IPS-18c (cell line): ENCODE data around the gene TMEM131L.

ENCODE experiments used
- H3K4me3 ChIP-seq: 2 replicates; pipeline ENCODE4 v1.7.0; 2013; ENCODE audit warnings: low read depth, mild to moderate bottlenecking, low read length, moderate library complexity; ENCODE audit not compliant: insufficient read depth
- H3K9me3 ChIP-seq: one replicate; pipeline ENCODE4 v1.6.1; 2013; ENCODE audit warnings: mild to moderate bottlenecking, low read length, moderate library complexity; ENCODE audit not compliant: control insufficient read depth, insufficient read depth

The TMEM131L gene

DNA sequence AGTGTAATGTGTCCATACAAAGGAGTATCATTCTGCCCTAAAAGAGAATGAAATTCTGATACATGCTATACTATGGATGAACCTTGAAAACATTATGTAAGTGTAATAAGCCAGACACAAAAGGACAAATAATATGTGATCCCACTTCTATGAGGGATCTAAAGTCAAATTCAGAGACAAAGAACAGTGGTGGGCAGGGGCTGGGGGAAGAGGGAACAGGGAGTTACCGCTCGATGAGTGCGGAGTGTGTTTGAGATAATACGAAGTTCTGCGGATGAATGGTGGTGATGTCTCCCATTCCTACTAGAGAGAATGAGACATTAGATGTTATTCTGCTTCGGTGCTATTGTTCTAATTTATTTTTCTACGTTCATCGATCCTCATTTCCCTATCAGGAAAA, 171.9 kb downstream of the TMEM131L start:
- Histone ChIP-seq H3K4me3 (no peak overlapping the region), H3K9me3 (no peaks in the 10 kb centered on the region)

DNA sequence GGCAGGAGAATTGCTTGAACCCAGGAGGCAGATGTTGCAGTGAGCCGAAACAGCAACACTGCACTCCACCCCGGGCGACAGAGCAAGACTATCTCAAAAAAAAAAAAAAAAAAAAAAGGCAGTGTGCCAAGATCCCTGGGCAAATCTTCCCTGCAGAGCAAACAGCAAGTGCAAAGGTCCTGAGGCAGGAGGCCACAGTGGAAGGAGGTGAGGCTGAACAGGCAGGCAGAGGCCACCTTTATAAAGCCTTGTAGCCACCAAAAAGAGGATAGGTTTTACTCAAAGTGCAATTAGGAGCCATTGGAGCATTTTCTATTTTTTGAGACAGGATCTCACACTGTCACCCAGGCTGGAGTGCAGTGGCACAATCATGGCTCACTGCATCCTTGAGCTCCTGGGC, 172.8 kb downstream of the TMEM131L start:
- Histone ChIP-seq H3K9me3 (no peaks in the 10 kb centered on the region), H3K4me3 (no peak overlapping the region)

DNA sequence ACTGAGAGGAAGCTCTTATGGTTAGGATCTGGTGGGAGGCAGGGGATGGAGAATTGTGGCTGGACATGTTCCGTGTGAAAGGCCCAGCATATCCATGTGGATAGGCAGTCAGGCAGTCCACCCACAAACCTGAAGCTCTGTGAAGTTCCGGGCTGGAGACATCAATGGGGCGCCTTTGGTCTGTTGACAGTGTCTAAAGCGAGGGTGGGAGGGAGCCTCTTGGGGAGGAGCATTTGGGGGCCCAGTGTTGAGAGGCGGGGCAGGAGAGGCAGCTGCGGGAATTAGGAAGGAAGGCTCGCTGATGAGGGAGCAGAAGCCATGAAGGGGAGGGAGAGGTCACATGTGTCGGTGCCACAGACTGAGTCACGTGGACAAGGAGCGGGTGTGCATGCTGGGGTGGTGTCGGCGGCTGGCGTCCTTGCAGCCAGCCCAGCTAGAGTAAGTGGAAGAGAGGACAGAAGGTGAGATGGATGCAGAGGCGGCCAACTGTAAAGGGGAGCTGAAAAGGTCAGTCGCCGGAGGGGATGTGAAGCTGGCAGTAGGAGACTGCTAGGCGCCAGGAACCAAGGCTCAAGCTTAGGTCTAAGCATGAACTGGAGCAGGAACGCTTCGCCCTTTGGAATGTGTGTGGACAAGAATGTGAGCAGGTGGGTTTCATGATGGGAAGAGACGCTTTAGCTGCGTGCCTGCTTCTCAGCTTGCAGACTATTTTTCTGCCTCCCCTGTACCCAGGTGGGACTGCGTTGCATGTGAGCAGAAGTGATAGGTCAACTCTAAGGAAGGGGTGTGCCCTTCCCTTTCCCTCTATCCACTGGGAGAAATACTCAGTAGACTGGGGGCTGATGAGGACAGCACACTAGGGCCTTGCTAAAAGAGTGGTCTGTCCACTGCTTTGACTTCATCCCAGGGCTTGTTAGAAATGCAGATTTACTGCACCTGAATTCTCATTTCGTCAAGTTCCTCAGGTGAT, 174.0 kb downstream of the TMEM131L start:
- peaks cover under 1% of the 10 kb centered on the region for H3K9me3 ChIP-seq
- H3K4me3 ChIP-seq, result no peak overlapping the region

DNA sequence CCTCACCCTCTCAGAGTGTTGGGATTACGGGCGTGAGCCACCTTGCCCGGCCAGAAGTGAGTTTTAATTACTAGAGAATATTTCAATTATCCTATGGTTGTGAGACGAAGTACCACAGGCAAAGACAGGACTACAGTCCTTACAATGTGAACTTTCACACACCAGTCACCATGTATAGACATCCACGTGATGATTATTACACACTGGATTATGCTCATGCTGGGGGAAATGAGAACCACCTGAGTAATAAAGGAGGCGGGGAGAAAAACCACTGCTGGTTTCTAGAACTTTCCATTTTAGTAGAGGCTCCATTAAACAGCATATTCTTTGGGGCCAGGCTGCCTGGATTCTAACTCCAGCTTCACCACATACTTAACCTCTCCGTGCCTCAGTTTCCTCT, 175.4 kb downstream of the TMEM131L start:
- H3K4me3 ChIP-seq, result no peak overlapping the region
- H3K9me3 ChIP-seq, result peaks cover 3% of the 10 kb centered on the region

DNA sequence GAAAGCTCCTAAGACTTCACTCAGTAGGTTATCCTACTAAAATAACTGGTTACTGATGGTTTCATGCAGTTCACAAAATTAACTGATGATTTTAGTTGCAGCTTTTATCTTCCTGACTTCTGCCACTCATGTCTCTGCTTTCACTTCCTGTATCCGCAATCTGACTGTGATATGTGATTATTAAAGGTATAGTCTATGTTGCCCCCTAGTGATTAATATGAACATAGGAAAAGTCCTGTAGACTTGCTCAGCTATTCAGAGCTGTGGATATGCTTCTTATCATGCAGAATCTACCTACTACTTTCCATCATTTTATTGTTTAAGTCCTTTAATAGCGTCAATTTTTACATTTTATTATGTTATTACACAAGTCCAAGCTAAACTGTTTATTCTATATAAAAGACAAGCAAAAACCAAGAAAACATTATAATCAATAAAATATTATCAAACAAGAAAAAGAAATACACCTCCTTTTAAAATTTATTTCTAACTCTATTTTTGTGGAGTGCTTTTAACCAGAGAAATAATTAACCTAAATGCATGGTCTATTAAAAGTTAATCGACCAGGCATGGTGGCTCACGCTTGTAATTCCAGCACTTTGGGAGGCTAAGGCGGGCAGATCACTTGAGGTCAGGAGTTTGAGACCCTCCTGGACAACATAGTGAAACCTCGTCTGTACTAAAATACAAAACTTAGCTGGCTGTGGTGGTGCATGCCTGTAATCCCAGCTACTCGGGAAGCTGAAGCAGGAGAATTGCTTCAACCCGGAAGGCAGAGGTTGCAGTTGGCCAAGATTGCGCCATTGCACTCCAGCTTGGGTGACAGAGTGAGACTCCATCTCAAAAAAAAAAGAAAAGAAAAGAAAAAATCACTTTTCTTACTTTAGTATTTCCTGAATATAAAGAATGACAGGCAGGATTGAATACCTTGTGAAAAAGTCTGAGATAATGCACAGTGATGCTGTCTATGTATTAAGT, 177.5 kb downstream of the TMEM131L start:
- H3K9me3 ChIP-seq, result peaks cover 3% of the 10 kb centered on the region
- H3K4me3 ChIP-seq, result no peak overlapping the region

DNA sequence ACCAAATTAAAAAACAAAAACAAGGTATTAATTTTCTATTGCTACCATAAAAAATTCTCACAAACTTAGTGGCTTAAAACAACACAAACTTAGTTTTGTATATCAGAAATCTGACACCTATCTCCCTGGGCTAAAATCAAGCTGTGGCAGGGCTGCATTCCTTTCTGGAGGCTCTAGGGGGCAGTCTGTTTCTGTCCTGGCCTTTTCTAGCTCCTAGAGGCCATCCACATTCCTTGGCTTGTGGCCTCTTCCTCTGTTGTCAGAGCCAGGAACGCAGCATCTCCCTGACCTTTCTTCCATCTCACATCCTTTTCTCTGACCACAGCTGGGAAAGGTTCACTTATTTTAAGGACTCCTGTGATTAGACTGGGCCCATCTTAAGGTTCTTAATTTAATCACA, 179.0 kb downstream of the TMEM131L start:
- Histone ChIP-seq H3K9me3 (peaks cover 3% of the 10 kb centered on the region), H3K4me3 (no peak overlapping the region)

DNA sequence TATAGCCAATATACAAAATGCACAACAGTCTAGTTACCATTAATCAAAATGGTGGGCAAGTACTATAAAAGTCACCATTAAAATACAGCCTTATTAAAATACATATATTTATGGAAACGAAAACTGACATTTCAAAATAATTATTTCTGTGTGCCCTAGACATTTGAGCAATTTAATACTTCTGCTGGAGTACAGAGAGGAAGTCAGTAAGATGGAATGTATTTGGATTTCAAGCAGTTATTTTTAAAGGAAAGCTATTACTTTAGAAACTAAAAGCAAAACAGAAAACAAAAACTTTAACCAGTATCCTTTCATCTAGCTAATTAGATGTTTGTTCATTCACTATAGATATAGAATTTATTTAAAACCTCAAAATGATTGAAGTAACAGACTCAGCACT, 180.1 kb downstream of the TMEM131L start:
- Histone ChIP-seq H3K9me3 (peaks cover 3% of the 10 kb centered on the region), H3K4me3 (no peak overlapping the region)

DNA sequence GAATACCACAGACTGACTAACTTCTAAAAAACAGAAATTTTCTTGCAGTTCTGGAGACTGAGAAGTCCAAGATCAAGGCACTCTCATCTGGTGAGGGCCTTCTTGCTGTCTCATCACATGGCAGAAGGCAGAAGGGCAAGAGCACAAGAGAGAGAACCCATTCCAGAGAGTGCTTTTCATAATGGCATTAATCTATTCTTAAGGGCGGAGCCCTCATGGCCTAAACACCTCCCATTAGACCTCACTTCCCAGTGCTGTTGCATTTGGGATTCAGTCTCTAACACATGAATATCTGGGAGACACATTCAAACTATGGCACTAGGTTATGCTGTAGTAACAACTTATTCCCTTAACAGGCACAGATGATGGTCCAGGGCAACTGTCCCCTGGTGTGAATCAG, 180.8 kb downstream of the TMEM131L start:
- no peak overlapping the region for H3K4me3 ChIP-seq

DNA sequence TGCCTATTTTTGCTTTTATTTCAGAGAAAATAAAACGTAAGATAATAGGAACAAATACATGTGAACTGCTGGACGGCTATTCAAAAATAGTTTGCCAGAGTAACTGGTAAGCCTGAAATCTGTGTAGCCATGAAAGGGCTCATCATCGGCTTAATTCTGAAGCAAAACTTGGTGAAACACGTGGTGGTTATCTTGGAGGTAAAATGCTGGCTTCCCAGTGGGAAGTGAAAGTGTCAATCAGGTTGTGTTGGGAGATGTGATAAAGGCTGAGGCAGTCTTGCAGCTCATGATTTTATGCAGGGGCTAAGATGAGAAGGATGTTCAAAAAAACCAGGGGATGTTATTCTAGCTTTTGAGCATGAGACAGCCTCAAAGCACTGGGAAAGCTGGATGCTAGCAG, 181.8 kb downstream of the TMEM131L start:
- H3K4me3 ChIP-seq, result no peak overlapping the region
- peaks cover 3% of the 10 kb centered on the region for H3K9me3 ChIP-seq

More for the DNA sequence above, 180.8 kb downstream of the TMEM131L start:
- H3K9me3 ChIP-seq, result peaks cover 3% of the 10 kb centered on the region

DNA sequence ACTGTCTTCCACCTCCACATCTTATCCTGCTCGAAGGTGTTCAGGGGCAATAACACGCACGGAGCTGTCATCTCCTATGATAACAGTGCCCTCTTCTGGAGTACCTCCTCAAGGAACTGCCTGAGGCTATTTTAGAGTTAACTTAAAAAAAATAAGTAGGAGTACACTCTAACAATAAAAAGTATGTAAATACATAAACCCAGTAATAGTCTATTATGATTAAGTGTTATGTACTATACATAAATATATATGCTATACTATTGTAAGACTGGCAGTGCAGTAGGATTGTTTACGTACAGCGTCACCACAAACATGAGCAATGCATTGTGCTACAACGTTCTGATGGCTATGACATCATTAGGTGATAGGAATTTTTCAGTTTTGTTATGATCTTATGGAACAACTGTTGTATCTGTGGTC, 183.4 kb downstream of the TMEM131L start:
- Histone ChIP-seq H3K9me3 (peaks cover 3% of the 10 kb centered on the region), H3K4me3 (no peak overlapping the region)

DNA sequence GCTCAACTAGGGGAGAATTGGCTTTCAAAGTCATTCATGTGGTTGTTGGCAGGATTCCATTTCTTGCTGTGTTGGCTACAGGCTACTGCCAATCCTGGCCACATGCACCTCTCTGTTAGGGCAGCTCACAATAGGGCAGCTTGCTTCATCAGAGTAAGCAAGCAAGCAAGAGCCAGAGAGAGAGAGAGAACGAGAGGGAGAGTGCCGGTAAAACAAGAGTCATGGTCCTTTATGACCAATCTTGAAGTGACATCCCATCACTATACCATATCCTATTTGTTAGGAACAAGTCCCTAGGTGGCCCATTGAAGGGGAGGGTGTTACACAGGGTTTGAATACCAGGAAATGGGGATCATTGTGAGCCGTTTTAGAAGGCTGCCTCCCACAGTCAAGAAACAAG, 185.0 kb downstream of the TMEM131L start:
- H3K4me3 ChIP-seq, result no peak overlapping the region
- no peaks in the 10 kb centered on the region for H3K9me3 ChIP-seq

DNA sequence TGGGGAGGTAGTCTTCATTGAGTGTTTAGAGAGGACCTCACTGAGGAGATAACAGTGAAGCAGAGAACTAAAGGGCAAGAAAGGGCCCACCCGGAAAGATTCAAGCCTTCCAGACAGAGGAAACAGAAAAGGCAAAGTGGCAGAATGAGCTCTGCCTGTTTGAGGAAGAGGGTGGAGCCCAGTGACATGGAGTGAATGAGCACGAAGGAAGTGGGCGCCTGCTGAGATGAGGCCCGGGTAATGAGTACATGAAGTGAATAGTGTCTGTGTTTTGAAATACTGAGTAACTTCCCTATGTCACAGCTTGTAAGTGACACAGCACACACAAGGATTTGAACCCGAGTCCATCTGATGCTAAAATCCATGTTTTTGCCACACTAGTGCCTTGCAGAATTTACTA, 185.4 kb downstream of the TMEM131L start:
- Histone ChIP-seq H3K9me3 (no peaks in the 10 kb centered on the region), H3K4me3 (no peak overlapping the region)

DNA sequence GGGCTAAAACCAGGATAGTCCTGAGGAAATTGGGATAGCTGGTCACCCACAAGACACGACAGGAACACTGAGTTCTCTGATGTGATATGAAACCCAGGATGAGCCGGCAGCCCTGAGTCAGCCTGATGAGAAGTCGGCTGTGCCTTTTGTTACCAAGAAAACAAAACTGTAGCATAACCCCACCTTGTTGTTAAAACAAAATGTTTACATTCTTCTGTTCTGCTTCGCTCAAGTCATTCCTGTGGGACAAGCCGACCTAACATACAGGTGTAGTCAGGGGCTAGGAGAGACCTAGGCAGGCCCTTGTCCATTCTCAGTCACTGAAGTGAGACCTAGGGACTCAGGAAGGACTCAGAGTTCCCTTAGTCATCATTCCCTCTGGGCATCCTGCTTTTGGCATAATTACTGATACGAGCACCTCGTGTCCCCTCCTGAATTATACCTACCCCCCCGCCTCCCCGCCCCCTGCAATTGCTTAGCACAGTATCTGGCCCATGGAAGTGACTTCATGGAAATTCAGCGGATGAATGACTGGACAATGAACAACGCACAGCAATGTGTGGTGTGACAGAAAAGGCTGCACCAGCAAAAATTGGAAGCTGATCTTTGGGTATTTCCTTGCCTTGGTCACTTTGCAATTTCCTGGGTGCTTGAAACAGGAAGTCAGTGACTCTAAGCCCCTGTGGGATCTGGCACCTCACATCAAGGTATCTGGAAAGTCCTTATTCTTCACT, 186.1 kb downstream of the TMEM131L start:
- Histone ChIP-seq H3K9me3 (no peaks in the 10 kb centered on the region), H3K4me3 (no peak overlapping the region)

DNA sequence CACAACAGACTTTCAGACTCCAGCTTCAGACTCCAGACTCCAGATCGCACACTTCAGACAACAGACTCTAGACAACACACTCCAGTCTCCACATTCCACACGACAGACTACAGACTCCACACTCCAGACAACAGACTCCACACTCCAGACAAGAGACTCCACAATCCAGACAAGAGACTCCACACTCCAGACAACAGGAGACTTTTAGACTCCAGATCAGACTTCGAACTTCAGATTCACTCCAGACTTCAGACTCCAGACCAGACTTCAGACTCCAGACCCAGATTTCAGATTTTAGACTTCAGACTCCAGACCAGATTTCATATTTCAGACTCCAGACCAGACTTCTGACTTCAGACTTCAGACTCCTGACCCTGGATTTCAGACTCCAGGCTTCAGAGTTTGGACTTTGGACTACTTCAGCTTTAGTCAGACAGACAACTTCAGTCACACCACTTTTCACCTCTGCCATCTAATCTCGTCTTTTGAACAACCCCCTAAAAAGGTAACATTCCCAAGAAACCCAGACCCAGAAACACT, 188.9 kb downstream of the TMEM131L start:
- Histone ChIP-seq H3K9me3 (no peaks in the 10 kb centered on the region), H3K4me3 (no peak overlapping the region)

DNA sequence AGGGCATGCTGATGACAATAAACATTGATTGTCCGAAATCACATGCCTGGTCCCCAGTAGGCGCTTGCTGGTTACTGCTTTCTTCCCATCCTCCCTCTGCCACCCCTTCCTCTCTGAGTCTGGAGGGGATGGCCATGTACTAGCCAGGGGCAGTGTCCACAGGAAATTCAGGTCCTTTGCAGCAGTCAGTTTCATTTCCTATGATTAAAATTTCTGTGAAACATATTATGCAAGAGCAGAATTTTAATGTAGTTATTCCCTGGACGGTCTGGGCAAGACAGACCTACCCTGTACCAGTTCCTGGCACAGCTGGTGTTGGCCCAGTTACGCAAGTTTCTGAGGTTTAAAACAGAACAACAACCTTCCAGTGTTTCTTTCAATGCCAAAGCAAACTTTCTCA, 189.8 kb downstream of the TMEM131L start:
- no peaks in the 10 kb centered on the region for H3K9me3 ChIP-seq
- no peak overlapping the region for H3K4me3 ChIP-seq

DNA sequence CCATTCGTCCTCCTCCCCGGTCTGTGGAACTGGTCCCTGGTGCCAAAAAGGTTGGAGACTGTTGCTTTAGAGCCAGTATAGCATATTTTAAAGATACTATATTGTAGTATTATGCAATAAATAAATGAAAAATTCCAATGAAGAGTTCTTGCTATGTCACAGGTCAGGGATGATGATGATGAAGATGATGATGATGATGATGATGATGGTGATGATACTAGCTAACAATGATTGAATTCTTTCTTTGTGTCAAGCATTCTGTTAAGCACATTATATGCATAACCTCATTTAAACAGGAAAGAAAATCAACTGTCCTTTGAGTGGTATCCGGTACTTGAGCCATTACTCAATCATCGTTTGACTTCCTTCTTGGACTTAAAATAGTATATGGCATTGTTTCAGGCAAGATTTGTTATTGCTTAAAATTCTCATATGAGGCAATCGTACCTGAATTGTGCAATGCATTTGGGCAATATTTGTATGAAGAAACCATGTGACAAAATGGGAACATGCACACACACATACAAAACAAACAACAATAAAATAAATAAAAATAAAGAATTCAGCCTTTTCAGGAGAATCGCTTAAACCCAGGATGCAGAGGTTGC, 195.2 kb downstream of the TMEM131L start:
- Histone ChIP-seq H3K4me3 (no peak overlapping the region), H3K9me3 (peaks cover 2% of the 10 kb centered on the region)
